ENCODE measurements around the gene PMCH.

The PMCH gene

DNA sequence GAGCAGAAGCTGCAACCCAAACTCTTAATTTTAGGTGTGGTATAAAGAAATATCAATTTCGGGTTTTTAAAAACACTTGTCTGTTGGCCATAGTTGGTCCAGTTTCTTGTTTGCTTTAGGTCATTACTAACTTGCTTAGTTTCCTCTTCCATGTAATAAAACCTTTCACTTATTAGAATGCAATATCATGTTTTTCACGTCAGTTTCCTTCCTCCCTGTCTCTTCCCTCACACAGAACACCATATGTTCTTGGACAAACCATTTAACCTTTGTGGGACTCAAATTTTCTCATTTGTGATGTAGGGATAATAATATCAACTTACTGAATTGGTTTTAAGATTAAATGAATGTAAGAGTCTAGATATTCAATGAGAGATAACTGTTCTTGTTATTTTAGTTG lies 22.9 kb downstream of the PMCH start:
- H3K36me3 ChIP-seq (replicated peaks; ENCODE audit: insufficient read depth, low read length): no peaks in the 10 kb centered on the region
- H3K9me2 ChIP-seq (replicated peaks; ENCODE audit: insufficient read depth, low read length): no peaks in the 10 kb centered on the region
- H3F3A ChIP-seq (ENCODE audit: insufficient read depth, low read length): no peaks in the 10 kb centered on the region
- H3K4me1 ChIP-seq (ENCODE audit: low read length): no peaks in the 10 kb centered on the region
- no peak overlapping the region for H3K4me2 ChIP-seq (ENCODE audit: low read depth, low read length)
- TF ChIP-seq EZH2 (optimal IDR thresholded peaks at IDR 0.05; ENCODE audit: low read depth, low read length) (no peak), EZH2phosphoT487 (IDR thresholded peaks at IDR 0.05; ENCODE audit: low read length) (no peak)
- TF ChIP-seq, protein P1, sequence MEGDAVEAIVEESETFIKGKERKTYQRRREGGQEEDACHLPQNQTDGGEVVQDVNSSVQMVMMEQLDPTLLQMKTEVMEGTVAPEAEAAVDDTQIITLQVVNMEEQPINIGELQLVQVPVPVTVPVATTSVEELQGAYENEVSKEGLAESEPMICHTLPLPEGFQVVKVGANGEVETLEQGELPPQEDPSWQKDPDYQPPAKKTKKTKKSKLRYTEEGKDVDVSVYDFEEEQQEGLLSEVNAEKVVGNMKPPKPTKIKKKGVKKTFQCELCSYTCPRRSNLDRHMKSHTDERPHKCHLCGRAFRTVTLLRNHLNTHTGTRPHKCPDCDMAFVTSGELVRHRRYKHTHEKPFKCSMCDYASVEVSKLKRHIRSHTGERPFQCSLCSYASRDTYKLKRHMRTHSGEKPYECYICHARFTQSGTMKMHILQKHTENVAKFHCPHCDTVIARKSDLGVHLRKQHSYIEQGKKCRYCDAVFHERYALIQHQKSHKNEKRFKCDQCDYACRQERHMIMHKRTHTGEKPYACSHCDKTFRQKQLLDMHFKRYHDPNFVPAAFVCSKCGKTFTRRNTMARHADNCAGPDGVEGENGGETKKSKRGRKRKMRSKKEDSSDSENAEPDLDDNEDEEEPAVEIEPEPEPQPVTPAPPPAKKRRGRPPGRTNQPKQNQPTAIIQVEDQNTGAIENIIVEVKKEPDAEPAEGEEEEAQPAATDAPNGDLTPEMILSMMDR (IDR thresholded peaks at IDR 0.05; ENCODE audit: low read length): no peak
- no peak overlapping the region for H2AFZ ChIP-seq (ENCODE audit: low read length)
- no peak overlapping the region for H3K4me3 ChIP-seq (ENCODE audit: low read length)
- H3K27ac ChIP-seq (ENCODE audit: low read length): no peak overlapping the region
- no peaks in the 10 kb centered on the region for H3K27me3 ChIP-seq (replicated peaks; ENCODE audit: insufficient read depth, low read length)
- H3K9ac ChIP-seq (ENCODE audit: low read length): no peak overlapping the region
- DNase-seq: no peak
- no peaks in the 10 kb centered on the region for H3K79me2 ChIP-seq (ENCODE audit: low read length)
- H3K9me3 ChIP-seq (replicated peaks; ENCODE audit: insufficient read depth, low read length): no peaks in the 10 kb centered on the region
- H4K20me1 ChIP-seq (ENCODE audit: insufficient read depth, low read length): no peaks in the 10 kb centered on the region

DNA sequence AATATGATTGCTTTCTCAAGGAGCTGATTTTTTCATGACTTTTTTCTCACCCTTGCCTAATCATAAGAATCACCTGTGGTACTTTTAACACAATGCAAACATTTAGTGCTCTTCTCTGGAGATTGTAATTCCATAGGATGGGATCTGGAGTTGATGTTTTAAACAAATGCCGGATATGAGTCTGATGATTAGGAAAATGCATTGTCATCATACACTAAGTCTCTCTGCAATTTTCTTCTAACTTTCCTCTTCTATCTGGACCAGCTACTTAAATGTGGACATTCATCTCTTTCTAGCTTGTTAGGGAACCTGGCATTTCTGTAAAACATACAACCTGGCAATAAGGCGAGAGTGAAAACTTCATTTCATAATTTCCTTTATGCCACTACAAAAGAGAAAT lies 23.5 kb downstream of the PMCH start:
- Histone ChIP-seq H3K9me2 (replicated peaks; ENCODE audit: insufficient read depth, low read length) (no peaks in the 10 kb centered on the region), H3K9me3 (replicated peaks; ENCODE audit: insufficient read depth, low read length) (no peaks in the 10 kb centered on the region), H3K9ac (ENCODE audit: low read length) (no peak overlapping the region), H4K20me1 (ENCODE audit: insufficient read depth, low read length) (no peaks in the 10 kb centered on the region), H3K4me3 (ENCODE audit: low read length) (no peak overlapping the region), H2AFZ (ENCODE audit: low read length) (no peak overlapping the region), H3K27ac (ENCODE audit: low read length) (no peak overlapping the region), H3K27me3 (replicated peaks; ENCODE audit: insufficient read depth, low read length) (no peaks in the 10 kb centered on the region), H3K4me2 (ENCODE audit: low read depth, low read length) (no peak overlapping the region), H3K36me3 (replicated peaks; ENCODE audit: insufficient read depth, low read length) (no peaks in the 10 kb centered on the region), H3F3A (ENCODE audit: insufficient read depth, low read length) (no peaks in the 10 kb centered on the region), H3K79me2 (ENCODE audit: low read length) (no peaks in the 10 kb centered on the region), H3K4me1 (ENCODE audit: low read length) (no peaks in the 10 kb centered on the region)
- no peak for DNase-seq
- TF ChIP-seq EZH2phosphoT487 (IDR thresholded peaks at IDR 0.05; ENCODE audit: low read length) (no peak), EZH2 (optimal IDR thresholded peaks at IDR 0.05; ENCODE audit: low read depth, low read length) (no peak)
- TF ChIP-seq, protein P1 (IDR thresholded peaks at IDR 0.05; ENCODE audit: low read length): no peak

DNA sequence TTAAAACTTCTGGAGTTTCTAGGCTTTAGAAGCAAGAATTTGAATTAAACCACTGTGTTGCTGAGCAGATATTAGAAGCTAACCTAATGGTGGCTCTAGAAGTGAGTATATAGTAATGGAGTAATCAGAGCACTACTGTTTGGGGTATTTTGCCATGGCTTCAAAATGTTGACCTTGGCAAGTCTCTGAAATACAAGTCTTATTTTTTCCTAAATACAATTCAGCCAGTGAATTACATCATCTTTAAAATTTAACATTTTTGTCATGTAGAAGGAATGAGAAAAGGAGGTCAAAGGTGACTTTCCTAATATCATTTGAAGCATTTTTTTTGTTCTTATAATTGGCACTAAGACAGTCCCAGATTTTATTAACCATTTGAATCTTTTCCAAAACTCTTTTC lies 25.2 kb downstream of the PMCH start:
- TF ChIP-seq, protein P1 (IDR thresholded peaks at IDR 0.05; ENCODE audit: low read length): no peak
- TF ChIP-seq EZH2phosphoT487 (IDR thresholded peaks at IDR 0.05; ENCODE audit: low read length) (no peak), EZH2 (optimal IDR thresholded peaks at IDR 0.05; ENCODE audit: low read depth, low read length) (no peak)
- Histone ChIP-seq H3K4me3 (ENCODE audit: low read length) (no peak overlapping the region), H3K36me3 (replicated peaks; ENCODE audit: insufficient read depth, low read length) (no peaks in the 10 kb centered on the region), H3F3A (ENCODE audit: insufficient read depth, low read length) (no peaks in the 10 kb centered on the region), H3K4me1 (ENCODE audit: low read length) (no peaks in the 10 kb centered on the region), H3K4me2 (ENCODE audit: low read depth, low read length) (no peak overlapping the region), H3K9me3 (replicated peaks; ENCODE audit: insufficient read depth, low read length) (no peaks in the 10 kb centered on the region), H3K9me2 (replicated peaks; ENCODE audit: insufficient read depth, low read length) (no peaks in the 10 kb centered on the region), H3K27ac (ENCODE audit: low read length) (no peak overlapping the region), H4K20me1 (ENCODE audit: insufficient read depth, low read length) (no peaks in the 10 kb centered on the region), H2AFZ (ENCODE audit: low read length) (no peak overlapping the region), H3K27me3 (replicated peaks; ENCODE audit: insufficient read depth, low read length) (no peaks in the 10 kb centered on the region), H3K79me2 (ENCODE audit: low read length) (no peaks in the 10 kb centered on the region), H3K9ac (ENCODE audit: low read length) (no peak overlapping the region)
- no peak for DNase-seq

Data from MM.1S (cell line).